ENCODE results near the gene BTF3. TPM values are rescaled to one million over a fixed set of nuclear protein-coding genes. Genes with fewer than 3 reads are reported as not detected.
"Not testable (repeated sequence)": the region's sequence is repeated elsewhere in the genome, so short reads cannot be mapped to it uniquely, and the experiment has no call there.

Gene BTF3
- total and polyA plus RNA-seq, 2 experiments from 2014 or later = 506 to 1,148 TPM

DNA sequence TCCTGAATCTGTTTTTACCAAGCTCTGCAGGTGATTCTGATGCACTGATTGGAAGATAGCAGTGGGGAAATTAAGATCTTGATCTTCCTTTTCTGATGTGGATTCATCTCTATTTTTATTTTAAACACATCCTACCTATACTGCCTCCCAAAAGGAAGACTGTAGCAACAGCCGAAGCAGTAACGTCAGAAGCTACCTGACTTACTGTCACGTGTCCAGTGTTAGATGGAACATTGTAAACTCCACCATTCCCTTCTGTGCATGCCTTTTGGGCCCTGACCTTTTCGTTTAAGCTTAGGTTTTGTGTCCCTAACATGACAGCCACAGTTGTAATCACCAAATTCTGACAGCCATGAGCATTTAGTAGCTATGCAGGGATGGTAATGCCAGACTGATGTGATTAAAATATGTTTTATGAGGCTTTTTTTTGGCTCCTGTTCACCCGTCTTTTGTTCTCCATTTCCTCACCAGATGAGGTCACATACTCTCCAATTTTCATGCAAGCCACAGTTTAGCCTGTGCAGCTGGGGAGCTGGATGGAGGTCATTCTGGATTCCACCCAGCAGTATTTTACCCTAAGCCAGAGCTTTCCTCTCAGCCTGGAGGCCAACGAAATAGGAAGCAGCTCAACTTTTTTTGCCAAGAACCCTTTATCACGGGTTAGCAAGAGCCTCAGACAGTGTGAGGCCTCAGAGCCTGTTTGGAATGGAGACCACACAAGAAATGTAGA, 34.1 kb upstream of the BTF3 start:
- H3K4me2 ChIP-seq = no peak overlapping the region
- no peak overlapping the region for H3K4me3 ChIP-seq
- ATAC-seq = no peak
- no peaks in the 10 kb centered on the region for H4K20me1 ChIP-seq (replicated peaks; ENCODE audit: insufficient read depth)
- no peak overlapping the region for H3K27ac Mint-ChIP-seq
- no peaks in the 10 kb centered on the region for H3K9me2 ChIP-seq (ENCODE audit: insufficient read depth)
- H2AFZ ChIP-seq = peak overlapping the region; percentile 29
- H3K36me3 Mint-ChIP-seq (ENCODE audit: low read depth) = peaks cover 21% of the 10 kb centered on the region
- no peak for DNase-seq (ENCODE audit: low spot score)
- H3K4me1 Mint-ChIP-seq = peaks cover 30% of the 10 kb centered on the region
- no peak overlapping the region for H3K4me3 Mint-ChIP-seq
- peaks cover 18% of the 10 kb centered on the region for H3K4me1 ChIP-seq (ENCODE audit: insufficient read depth)
- no peaks in the 10 kb centered on the region for H3F3A ChIP-seq (replicated peaks; ENCODE audit: low read depth)
- H3K79me2 ChIP-seq (replicated peaks; ENCODE audit: insufficient read depth) = no peaks in the 10 kb centered on the region
- TF ChIP-seq, protein P1, sequence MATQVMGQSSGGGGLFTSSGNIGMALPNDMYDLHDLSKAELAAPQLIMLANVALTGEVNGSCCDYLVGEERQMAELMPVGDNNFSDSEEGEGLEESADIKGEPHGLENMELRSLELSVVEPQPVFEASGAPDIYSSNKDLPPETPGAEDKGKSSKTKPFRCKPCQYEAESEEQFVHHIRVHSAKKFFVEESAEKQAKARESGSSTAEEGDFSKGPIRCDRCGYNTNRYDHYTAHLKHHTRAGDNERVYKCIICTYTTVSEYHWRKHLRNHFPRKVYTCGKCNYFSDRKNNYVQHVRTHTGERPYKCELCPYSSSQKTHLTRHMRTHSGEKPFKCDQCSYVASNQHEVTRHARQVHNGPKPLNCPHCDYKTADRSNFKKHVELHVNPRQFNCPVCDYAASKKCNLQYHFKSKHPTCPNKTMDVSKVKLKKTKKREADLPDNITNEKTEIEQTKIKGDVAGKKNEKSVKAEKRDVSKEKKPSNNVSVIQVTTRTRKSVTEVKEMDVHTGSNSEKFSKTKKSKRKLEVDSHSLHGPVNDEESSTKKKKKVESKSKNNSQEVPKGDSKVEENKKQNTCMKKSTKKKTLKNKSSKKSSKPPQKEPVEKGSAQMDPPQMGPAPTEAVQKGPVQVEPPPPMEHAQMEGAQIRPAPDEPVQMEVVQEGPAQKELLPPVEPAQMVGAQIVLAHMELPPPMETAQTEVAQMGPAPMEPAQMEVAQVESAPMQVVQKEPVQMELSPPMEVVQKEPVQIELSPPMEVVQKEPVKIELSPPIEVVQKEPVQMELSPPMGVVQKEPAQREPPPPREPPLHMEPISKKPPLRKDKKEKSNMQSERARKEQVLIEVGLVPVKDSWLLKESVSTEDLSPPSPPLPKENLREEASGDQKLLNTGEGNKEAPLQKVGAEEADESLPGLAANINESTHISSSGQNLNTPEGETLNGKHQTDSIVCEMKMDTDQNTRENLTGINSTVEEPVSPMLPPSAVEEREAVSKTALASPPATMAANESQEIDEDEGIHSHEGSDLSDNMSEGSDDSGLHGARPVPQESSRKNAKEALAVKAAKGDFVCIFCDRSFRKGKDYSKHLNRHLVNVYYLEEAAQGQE (IDR thresholded peaks at IDR 0.05; ENCODE audit: unreplicated experiment) = no peak
- peaks cover 27% of the 10 kb centered on the region for H3K9me3 Mint-ChIP-seq
- no peak overlapping the region for H3K27ac ChIP-seq (ENCODE audit: low read depth)
- H3K27me3 ChIP-seq (ENCODE audit: insufficient read depth) = no peaks in the 10 kb centered on the region
- peaks cover 12% of the 10 kb centered on the region for H3K27me3 Mint-ChIP-seq (ENCODE audit: insufficient read depth, low read depth, poor library complexity)
- 0 out of 2 replicates have a peak, but pooled peaks cover 3% of the 10 kb centered on the region for H3K36me3 ChIP-seq (ENCODE audit: insufficient read depth)

DNA sequence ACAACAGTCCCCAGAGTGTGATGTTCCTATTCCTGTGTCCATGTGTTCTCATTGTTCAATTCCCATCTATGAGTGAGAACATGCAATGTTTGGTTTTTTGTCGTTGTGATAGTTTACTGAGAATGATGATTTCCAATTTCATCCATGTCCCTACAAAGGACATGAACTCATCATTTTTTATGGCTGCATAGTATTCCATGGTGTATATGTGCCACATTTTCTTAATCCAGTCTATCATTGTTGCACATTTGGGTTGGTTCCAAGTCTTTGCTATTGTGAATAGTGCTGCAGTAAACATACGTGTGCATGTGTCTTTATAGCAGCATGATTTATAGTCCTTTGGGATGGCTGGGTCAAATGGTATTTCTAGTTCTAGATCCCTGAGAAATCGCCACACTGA, 29.6 kb upstream of the BTF3 start:
- H3K27ac ChIP-seq (ENCODE audit: low read depth); H3K4me3 ChIP-seq; H3K79me2 ChIP-seq (replicated peaks; ENCODE audit: insufficient read depth); H4K20me1 ChIP-seq (replicated peaks; ENCODE audit: insufficient read depth); H3K27me3 Mint-ChIP-seq (ENCODE audit: insufficient read depth, low read depth, poor library complexity); DNase-seq (ENCODE audit: low spot score); H3K27me3 ChIP-seq (ENCODE audit: insufficient read depth); ATAC-seq; H3K9me2 ChIP-seq (ENCODE audit: insufficient read depth); H3K36me3 ChIP-seq (ENCODE audit: insufficient read depth); H3K27ac Mint-ChIP-seq; H3F3A ChIP-seq (replicated peaks; ENCODE audit: low read depth); H2AFZ ChIP-seq; H3K4me3 Mint-ChIP-seq; H3K4me2 ChIP-seq: not testable (repeated sequence)
- peaks cover 22% of the 10 kb centered on the region for H3K9me3 Mint-ChIP-seq
- H3K4me1 ChIP-seq (ENCODE audit: insufficient read depth) = peaks cover 18% of the 10 kb centered on the region
- H3K4me1 Mint-ChIP-seq = peaks cover 18% of the 10 kb centered on the region
- peaks cover 13% of the 10 kb centered on the region; the same call in 2 of the 3 replicates for H3K36me3 Mint-ChIP-seq (ENCODE audit: low read depth)

- ATAC-seq = no peak
- no peaks in the 10 kb centered on the region for H3F3A ChIP-seq (replicated peaks; ENCODE audit: low read depth)
- H3K27ac ChIP-seq (ENCODE audit: low read depth) = no peak overlapping the region
- peaks cover 11% of the 10 kb centered on the region for H3K4me1 ChIP-seq (ENCODE audit: insufficient read depth)
- H3K36me3 Mint-ChIP-seq (ENCODE audit: low read depth) = peaks cover 13% of the 10 kb centered on the region; the same call in 2 of the 3 replicates
- H3K4me2 ChIP-seq = no peak overlapping the region
- peaks cover 5% of the 10 kb centered on the region for H3K27me3 Mint-ChIP-seq (ENCODE audit: insufficient read depth, low read depth, poor library complexity)
- peaks cover 9% of the 10 kb centered on the region for H3K4me1 Mint-ChIP-seq
- H3K79me2 ChIP-seq (replicated peaks; ENCODE audit: insufficient read depth) = no peaks in the 10 kb centered on the region
- H3K36me3 ChIP-seq (ENCODE audit: insufficient read depth) = no peaks in the 10 kb centered on the region
- H3K27ac Mint-ChIP-seq = no peak overlapping the region
- H3K27me3 ChIP-seq (ENCODE audit: insufficient read depth) = no peaks in the 10 kb centered on the region
- no peak for DNase-seq (ENCODE audit: low spot score)
- no peak overlapping the region for H3K4me3 ChIP-seq
- H3K9me2 ChIP-seq (ENCODE audit: insufficient read depth) = no peaks in the 10 kb centered on the region
- H4K20me1 ChIP-seq (replicated peaks; ENCODE audit: insufficient read depth) = no peaks in the 10 kb centered on the region
- H3K4me3 Mint-ChIP-seq = no peak overlapping the region
- peaks cover 22% of the 10 kb centered on the region for H3K9me3 Mint-ChIP-seq
- no peak overlapping the region for H2AFZ ChIP-seq
- TF ChIP-seq NANOG (IDR thresholded peaks at IDR 0.05; ENCODE audit: borderline replicate concordance) (no peak), POLR2AphosphoS5 (IDR thresholded peaks at IDR 0.05; ENCODE audit: low read depth) (no peak), ETS1 (IDR thresholded peaks at IDR 0.05) (no peak), EZH2phosphoT487 (IDR thresholded peaks at IDR 0.05; ENCODE audit: unreplicated experiment) (no peak), EZH2 (IDR thresholded peaks at IDR 0.05; ENCODE audit: low read depth, unreplicated experiment) (no peak), STAT1 (IDR thresholded peaks at IDR 0.05; ENCODE audit: unreplicated experiment) (no peak), CREB1 (CRISPR knock-in tag; IDR thresholded peaks at IDR 0.05; ENCODE audit: low read depth) (no peak), ZNF331 (CRISPR knock-in tag; IDR thresholded peaks at IDR 0.05; ENCODE audit: low read depth) (no peak)
- TF ChIP-seq, protein P1 (IDR thresholded peaks at IDR 0.05; ENCODE audit: unreplicated experiment) = no peak
These were observed 28.4 kb upstream of the BTF3 start for GRCh38 chr5:73469878-73470277.
